ENCODE measurements around the gene STRADA. TPM values are rescaled to one million over a fixed set of nuclear protein-coding genes. Genes with fewer than 3 reads are reported as not detected.
A peak's percentile ranks its signal among the peaks of the same experiment; 100 is the strongest.

Gene STRADA
- total RNA-seq, 1 experiment from 2014 or later = 18.7 TPM

DNA sequence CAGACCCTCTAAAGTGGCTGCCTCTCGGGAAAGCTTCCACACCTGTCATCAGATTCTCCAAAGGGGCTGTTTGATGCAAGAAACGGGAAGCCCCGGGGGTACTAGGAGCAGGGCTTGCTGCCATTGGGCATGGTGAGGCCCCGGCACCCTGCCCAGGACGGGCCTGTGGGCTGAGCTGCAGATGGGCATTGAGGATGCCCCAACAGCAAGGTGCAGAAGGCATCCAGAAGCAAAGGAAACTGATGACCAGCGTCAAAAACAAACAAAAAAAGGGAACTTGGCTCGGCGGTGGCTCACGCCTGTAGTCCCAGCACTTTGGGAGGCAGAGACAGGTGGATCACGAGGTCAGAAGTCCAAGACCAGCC lies 40.2 kb downstream of the STRADA start:
- no peak for DNase-seq (ENCODE audit: low read depth)

DNA sequence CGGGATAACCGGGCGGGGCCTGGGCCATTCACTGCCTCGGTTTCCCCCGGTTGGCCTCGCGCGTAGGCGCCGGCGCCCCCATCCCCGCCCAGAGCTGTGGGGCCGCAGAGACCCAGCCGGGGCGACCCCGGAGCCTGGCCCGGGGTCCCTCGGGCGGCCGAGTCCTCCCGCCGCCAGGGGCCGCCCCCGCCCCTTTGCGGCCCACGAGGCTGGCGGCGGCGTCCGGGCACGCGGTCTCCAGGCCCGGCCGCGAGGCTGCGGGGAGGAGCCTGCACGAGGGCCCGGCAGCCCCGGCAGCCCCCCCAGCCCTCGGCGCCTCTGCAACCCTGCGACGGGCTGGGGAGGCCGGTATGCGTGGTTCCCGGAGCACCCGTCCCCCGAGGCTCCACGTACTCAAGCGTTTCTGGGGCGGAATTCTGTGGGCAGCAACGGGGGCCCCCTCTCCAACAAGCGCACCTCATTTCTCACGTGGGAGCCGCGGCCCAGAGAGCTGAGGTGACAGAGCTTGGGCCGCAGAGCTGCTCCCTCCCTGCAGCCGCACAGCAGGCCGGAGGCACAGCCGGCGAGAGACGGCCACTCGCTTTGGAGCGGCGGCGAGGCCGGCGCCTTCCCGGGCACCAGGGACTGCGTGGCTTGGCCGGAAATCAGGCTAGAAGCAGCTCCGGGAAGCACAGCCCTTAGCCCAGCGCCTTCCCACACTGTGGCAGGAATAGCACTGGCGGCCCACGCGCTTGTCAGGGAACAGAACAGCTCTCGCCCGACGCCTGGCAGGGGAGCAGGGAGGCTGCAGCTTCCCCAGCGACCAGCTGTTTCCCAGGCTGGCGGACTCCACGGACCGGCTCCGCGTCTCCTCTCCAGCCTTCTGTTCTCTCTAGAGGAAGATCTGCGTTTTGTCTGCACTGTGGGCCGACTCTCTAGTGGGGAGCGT lies 40.8 kb downstream of the STRADA start:
- no peak for DNase-seq (ENCODE audit: low read depth)

DNA sequence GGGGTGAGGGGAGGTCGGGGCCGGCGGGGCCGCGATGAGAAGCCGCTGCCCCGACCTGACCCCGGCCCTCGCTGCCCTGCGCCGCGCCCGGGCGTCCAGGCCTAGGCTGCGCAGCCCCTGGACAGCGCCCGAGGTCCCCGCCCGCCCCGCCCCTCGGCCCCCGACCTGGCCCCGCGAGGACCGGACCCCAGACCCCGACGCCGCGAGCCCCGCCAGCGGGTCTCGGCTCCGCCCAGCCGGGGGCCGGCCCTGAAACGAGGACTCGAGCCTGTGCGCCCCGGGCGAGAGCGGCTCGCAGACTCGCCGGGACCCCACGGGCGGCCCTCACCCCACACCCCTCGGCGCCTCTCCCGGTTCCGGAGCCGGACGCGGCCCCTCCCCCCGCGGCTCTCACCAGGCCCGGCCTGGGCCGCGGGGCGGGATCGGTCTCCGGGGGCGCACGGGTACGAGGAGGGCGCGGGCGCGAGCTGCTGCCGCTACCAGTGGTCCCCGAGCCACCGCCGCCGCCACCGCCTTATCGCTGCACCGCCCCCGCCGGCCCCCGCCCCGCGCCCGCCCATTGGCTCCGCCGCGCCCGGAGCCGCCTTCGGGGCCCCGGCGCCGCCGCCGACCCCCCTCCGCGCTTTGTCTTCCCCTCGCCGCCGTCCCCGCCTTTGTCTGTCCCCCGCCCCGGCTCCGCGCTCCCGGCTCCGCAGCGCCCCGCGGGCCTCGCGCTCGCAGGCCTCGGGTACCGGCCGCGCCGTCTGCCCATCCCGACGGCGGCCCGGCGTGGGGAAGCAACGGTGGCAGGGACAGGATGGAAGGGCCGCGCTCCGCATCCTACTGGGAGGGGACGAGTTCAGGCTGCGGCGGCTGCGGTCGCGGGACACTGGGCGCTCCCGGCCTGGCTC lies 41.7 kb downstream of the STRADA start, which contains the start of gene LIMD2:
Gene LIMD2, minus strand, starts transcription at position 488 of the 890 bp plus-strand sequence. CDS start 827 bp downstream, outside the sequence.
- DNase-seq (ENCODE audit: low read depth) = peak; percentile 74

DNA sequence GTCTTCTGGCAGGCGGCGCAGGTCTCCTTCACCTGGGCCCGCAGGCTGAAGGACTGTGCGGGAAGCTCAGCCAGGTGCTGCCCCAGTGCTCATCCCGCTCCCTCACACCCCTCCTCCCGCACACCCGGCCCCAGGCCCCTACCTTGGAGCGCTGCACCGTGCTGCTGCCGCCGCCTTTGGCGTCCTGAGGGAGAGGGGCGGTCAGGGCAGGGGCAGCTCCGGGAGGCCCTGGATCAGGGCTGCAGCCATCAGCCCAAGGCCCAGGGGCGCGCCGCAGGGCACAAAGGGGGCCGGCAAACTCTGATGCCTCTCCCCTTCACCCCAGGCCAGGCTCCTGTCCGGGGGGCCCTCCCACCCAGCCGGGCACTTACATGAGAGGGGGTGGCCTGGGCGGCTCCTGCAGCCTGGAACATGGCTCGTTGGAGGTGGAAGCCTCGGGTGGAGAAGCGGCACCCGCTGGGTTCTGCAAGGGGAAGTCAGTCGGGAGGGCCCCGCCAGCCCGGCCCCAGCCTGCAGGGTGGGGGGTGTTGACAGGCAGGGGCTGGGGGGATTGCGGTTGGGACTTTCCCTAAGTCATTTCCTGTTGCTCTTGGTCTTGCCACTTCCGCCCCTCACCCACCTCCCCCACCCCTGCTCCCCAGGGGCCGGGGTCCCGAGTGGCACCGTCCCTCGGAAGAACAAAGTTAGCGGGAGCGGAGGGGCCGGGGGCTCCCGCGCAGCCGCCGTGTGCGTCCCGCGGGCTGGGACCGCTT lies 42.5 kb downstream of the STRADA start:
- DNase-seq (ENCODE audit: low read depth) = peak; percentile 82

DNA sequence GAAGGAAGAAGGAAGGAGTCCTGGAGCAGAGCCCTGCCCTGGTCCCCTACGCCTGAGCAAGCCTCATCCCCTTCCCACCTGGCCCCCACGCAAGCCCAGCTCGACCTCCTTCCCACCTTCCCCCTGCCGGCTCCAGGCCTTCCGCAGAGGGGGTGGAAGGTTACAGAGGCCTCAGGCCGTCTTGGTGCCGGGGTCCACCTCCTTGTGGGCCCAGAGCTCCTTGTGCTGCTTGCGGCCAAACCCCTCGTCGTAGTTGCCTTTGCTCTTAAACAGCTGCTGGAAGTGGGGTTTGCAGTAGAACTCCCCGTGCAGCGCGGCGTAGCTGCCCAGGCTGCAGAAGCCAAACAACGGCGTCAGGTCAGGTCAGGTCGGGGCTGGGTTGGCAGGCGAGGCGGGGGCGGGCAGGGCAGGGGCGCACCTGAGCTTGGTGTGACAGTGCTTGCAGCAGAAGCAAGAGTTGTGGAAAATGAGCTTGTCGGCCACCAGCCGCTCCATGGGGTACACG lies 43.2 kb downstream of the STRADA start:
- no peak for DNase-seq (ENCODE audit: low read depth)

DNA sequence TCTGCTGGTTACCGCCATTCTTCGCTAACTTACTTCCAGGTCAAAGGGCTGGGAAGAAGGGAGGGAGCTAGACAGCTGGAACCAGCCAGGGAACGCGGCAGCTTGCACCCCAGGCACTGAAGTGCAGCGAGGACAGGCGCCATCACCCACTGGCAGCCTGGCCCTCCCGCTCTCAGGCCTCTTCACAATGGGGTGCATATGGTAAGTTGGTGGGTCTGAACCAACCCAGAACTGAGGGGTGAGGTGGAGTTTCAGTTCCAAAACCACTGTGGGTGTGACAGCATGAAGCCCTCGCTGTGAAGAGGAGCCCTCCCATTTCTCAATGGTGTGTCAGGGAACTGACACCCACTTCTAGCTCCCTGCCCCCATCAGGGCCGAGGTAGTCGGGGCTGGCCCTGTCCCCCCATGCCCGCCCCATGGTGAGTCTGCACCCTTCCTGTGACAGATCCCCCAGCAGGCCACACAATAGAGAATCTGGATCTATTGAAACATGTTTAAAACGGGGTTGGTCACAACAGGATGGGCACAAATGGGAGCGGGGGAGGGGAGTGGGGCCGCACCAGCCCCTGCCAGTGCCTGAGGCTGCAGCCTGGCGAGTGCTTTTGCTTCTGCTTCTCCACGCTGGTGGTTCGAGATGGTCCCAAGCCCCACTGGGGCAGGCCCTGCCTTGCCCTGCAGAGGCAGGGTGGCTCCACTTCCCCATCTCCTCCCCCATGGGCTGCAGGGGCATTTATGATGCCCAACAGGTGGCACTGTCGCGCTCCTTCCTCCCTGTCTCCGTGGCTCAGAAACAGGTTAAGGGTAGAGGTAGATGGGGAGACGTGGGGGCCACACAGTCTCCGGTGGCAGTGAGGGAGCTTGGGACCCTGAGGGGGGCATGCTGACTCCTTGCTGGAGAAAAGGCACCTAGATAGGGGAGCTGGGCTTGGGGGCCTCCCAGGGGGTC lies 44.0 kb downstream of the STRADA start:
- DNase-seq (ENCODE audit: low read depth) = peak; percentile 51

DNA sequence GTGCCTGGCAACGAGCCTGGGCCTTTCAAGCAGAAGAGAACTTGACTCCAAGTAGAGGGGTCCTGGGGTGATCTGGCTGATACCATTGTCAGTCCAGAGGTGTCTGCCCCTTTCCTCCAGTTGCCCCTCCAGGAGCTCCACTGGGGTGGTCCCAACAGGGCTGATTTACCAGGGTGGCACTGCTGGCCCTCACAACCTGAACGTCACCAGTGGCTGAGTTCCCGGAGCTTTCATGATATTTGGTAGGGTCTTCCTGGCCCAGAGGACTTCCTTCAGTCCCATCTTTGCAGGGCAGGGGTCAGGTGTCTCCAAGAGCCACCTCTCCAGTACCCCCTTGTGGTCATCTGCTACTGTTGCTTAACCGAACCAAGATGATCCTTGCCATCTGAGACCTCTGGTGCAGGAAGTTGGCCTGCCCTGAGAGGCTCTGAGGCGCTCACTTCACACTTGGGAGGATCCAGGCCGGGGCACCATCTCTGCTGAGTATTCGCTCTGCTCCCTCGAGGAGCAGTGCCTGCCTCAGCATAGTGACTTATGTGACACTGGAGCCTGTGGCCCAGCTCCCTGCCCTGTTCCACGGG lies 45.1 kb downstream of the STRADA start:
- DNase-seq (ENCODE audit: low read depth) = peak; percentile 42

DNA sequence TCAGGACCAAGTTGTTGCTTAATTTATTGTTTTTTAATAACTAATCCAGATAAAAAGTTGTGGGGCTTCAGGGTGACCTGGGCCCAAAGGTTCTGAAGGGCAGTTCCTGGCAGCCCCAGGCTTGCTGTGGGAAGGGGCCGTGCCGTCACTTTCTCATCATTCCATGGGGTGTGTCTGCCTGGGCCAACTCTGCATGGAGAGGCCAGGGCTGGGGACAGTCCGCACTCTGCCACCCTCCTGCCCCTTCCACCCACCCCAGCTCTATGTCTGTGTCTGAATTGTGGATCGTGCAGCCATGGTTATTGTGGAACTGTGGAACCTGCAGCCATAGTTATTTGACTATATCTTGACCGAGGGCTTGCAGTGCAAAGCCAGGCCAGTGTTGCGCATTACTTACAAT lies 45.7 kb downstream of the STRADA start:
- no peak for DNase-seq (ENCODE audit: low read depth)

DNA sequence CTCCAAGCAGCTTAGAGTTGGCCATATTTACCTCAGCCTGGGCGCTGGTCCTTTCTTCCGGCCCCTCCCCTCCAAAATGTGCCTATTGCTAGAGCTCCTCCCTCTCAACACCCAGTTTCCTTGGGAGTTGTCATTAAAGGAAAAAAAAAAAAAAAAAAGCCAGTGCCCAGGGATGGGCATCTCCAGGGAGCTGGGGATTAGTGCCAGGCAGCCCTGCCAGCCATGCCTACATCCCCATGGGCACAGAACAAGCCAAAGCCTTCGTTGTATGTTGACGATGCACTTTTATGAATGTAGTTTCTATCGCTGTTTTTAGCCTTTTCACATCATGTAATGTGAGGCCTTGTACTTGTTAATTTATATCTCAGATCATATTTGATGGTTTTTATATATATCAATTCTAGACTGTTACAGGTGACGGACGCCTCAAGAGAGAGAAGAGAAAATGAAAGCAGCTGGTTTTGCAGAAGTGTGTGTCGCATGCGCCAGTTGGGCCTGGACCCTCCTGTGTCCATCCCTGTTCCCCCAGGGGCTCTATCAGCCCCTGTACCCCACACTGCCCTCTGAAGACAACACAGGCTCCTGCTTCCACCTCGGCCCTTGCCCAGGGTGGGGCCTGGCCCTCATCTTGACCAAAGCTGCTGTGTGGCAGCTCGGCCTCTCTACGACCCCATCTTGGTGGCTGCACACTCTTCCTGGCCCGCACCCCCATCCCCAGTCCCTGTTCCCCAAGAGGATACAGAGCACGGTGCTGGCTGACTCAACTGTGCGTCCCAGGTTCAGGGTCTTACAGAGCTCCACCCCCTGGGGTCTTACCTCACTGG lies 46.4 kb downstream of the STRADA start:
- no peak for DNase-seq (ENCODE audit: low read depth)

DNA sequence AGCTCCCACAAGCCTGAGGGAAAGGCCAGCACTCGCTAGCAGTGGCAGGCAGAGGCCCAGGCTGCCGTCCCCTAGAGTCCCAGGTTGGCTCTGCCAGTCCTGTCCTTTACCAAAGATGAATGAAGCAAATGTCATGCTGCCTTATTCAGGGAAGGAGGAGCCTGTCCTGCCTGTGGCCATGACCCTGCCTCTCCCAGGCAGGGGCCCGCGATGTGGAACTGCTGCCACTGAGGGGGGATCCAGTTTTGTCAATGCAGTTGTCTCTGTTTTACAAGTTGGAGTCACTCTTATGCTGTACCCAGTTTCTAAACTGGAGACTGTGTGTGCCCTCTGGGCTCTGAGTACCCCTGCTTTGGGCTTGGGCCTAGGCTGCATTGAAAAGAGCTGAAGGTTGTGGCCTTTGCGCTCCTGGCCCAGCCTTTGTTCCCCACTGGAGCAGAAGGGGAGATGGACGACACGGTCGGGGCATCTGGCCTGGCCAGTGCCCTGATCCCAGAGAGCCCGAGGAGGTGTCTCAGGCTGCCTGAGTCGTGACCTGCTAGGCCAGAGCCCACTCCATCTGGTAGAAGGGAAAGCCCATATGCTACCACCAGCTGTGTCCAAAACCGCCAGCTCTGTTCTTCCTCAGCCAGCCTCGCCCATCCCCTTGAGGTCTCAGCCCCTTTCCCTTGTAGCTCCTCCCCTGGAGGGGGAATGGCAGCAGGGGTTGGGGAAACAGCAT lies 47.2 kb downstream of the STRADA start:
- peak; percentile 35 for DNase-seq (ENCODE audit: low read depth)

DNA sequence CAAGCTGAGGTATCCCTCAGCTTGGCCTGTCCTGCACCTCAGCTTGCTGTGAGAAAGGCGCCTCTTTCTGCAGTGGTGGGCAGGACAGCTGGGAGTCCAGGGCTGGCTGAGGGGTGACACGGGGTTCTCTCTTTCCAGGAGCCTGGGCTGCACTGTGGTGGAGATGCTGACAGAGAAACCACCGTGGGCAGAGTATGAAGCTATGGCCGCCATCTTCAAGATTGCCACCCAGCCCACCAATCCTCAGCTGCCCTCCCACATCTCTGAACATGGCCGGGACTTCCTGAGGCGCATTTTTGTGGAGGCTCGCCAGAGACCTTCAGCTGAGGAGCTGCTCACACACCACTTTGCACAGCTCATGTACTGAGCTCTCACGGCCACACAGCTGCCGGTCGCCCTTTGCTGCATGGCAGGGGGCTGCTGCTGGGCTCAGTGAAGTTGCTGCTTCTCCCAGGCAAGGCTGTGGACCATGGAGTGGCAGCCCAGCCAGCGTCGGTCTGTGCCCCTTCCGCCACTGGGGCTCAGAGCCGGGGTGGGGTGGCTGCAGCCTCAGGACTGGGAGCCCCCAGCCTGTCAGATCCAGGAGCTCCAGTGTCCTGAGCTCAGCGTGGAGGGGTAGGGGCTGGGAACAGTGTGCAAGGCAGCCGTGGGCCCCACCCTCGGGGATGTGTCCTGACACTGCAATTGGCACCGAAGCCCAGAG lies 48.0 kb downstream of the STRADA start:
- no peak for DNase-seq (ENCODE audit: low read depth)

DNA sequence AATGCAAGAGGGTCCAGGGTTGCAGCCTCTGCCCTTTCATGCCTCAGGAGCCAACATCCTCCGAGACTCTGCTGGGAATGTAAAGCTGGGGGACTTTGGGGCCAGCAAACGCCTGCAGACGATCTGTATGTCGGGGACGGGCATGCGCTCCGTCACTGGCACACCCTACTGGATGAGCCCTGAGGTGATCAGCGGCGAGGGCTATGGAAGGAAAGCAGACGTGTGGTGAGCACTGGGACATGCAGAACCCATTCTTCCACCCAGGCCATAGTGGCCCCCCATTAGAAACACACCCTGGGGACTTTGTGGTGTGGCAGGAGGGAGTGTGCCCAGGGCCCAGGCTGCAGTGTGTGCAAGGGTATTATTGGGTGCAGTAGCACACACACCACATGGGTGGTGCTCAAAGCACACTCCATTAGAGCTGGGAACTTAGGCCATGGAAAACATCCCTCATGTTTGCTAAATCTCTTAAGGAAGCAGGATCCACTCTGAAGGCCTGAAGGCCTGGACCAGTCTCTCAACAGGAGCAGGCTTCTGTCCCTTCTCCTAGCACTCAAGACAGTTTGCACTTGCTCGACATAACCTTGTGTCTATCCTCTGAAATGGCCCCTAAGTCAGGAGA lies 49.3 kb downstream of the STRADA start:
- no peak for DNase-seq (ENCODE audit: low read depth)

DNA sequence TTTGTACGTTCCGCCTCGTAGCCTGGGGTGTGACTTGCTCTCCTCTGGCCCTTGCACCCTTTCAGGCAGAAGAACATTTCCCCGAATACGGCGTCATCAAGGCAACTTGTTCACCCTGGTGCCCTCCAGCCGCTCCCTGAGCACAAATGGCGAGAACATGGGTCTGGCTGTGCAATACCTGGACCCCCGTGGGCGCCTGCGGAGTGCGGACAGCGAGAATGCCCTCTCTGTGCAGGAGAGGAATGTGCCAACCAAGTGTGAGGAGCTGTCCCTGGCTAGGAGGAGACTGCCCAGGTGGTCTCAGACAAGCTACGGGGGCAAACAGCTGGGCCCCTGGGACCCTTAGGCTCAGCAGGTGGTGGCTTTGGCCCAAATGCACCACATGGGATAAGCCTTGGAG lies 52.1 kb downstream of the STRADA start:
- no peak for DNase-seq (ENCODE audit: low read depth)

DNA sequence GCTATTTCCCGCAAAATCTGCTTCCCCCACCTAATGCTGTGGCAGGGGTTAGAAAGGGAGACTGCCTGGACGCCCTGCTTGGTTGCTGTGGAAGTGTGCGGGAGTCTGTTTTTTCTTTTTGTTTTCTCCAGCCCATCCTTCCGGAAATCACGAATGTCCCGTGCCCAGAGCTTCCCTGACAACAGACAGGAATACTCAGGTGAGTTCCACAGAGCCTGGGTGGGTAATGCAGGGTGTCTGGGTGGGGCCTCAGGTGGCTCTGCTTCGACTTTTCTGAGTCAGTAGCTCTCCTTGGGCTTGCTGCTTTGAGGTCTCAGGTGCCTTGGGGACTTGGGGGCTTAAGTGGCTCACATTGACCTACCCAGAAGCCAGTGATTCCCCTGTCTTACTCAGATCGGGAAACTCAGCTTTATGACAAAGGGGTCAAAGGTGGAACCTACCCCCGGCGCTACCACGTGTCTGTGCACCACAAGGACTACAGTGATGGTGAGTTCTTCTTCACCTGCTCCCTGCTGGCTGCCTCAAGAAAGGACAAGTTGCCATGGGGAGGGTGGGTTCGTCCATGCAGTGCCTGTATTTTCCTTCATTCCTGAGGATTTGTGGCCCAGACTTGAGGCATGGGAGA lies 53.1 kb downstream of the STRADA start:
- no peak for DNase-seq (ENCODE audit: low read depth)

DNA sequence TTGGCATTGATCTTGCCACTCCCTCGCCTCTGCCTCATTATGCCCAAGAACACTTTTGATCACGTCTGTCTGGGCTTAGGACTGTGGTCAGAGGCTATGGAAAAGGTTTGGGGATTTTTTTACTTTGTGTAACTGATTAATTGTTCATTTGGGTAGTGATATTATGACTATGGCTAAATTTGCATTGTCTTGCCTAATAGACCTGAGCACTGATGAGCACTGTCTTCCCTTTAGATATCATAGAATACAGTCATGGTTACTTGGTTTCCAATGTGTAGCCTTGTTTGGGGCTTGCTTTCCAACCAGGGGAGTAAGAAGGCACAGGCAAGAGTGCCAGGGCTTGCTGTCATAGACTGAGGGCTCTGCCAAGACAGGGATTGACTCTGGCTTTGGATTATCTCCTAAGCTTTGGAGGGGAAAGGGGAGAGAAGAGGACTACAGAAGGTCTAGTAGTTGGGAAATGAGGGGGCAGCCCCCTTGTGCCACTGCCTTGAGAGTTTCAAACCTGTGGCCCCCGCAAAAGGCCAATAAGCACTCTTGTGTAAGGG lies 55.4 kb downstream of the STRADA start:
- no peak for DNase-seq (ENCODE audit: low read depth)

DNA sequence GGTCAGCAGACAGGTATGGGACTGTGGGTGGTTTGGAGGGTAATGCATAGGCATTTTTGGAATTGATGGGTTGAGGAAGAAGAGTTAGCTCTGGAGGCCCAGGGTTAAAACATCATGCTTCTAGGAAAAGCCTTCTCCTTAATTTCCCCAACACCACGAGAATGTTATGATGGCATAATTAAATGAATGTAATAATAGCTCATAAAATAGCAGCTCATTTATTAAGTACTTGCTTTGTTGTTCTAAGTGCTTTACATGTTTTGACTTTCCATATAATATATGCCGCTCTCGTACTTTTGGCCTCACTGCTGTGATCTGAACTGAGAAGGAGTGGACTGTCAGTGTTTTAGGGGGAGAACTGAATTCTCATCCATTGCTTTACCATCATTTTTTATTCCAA lies 56.0 kb downstream of the STRADA start:
- no peak for DNase-seq (ENCODE audit: low read depth)

DNA sequence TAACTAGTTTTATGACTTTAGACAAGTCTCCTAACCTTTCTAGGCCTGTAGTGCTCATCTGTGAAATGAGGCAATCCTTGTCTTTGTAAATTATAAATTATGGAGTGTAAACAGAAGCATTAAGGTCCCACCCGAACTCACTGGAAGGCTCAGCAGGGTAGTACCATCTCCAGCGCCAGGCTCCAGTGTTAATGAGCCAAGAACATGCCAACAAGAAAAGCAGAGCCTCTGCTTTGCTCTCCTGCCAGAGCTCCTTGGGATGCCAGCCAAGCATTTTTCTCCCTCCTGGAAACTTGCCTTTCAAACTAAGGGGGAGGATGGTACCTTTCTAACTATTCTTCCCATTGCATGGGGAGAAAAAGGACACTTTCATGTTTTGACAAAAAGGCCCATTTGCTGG lies 56.6 kb downstream of the STRADA start:
- DNase-seq (ENCODE audit: low read depth) = no peak

Measured in Daoy (cell line).